Activated T-cell treated with anti-CD3 and anti-CD28 coated beads, Interleukin-2, amount 50 U/mL, for 4 hours (primary cell): ENCODE results near the gene NKAIN1. TPM values are rescaled to one million over a fixed set of nuclear protein-coding genes. Genes with fewer than 3 reads are reported as not detected.

ENCODE experiments used
- ATAC-seq, 2 donors: fragments of 200-7000 bp; cut with Tn5 transposase; one replicate each; pipeline ENCODE4 v1.10.0; 2021
- DNase-seq: peaks from one replicate; pipeline ENCODE4 v3.0.0-alpha.2; 2020
- H3K27me3 Mint-ChIP-seq: one replicate; pipeline ENCODE4 v1.8.0; 2021; ENCODE audit warnings: low read depth, mixed read lengths
- H3K36me3 Mint-ChIP-seq: one replicate; pipeline ENCODE4 v1.8.0; 2022; ENCODE audit warnings: mixed read lengths; ENCODE audit not compliant: insufficient read depth
- H3K4me1 Mint-ChIP-seq: one replicate; pipeline ENCODE4 v1.8.0; 2021; ENCODE audit warnings: low read depth, mixed read lengths
- H3K4me3 Mint-ChIP-seq: one replicate; pipeline ENCODE4 v1.8.0; 2021; ENCODE audit warnings: mild to moderate bottlenecking, moderate library complexity, mixed read lengths
- H3K9me3 Mint-ChIP-seq: one replicate; pipeline ENCODE4 v1.8.0; 2021; ENCODE audit warnings: mixed read lengths
- total RNA-seq, 3 donors: library from RNA; stranded (reverse); gene quantifications; one replicate each; pipeline ENCODE4 v1.2.1, GENCODE V29; 2021

The NKAIN1 gene
- total RNA-seq, 3 donors from 2014 or later, result 0.15 TPM; not detected in 2

DNA sequence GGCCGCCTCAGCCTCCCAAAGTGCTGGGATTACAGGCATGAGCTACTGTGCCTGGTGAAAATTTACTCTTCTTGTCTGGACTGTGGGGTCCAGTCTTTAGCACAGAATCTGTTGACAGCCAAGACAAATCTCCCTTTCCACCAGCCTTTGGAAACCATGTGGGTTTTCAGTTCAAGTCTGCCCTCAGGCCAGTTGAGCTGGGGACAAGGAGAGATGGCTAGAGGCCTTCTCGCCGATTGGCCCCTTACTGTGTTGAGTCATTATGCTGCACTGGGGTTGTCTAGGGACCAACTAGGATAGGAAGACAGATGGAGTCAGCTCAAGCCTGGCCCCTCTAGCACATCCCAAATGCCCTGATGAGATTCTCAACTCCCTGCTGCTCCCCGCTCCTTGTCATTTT, 8.6 kb upstream of the NKAIN1 start:
- no peaks in the 10 kb centered on the region for H3K9me3 Mint-ChIP-seq
- H3K4me1 Mint-ChIP-seq, result no peaks in the 10 kb centered on the region
- DNase-seq (no peak), ATAC-seq (no peak)
- H3K27me3 Mint-ChIP-seq, result no peaks in the 10 kb centered on the region
- H3K4me3 Mint-ChIP-seq, result no peak overlapping the region
- H3K36me3 Mint-ChIP-seq, result no peaks in the 10 kb centered on the region

DNA sequence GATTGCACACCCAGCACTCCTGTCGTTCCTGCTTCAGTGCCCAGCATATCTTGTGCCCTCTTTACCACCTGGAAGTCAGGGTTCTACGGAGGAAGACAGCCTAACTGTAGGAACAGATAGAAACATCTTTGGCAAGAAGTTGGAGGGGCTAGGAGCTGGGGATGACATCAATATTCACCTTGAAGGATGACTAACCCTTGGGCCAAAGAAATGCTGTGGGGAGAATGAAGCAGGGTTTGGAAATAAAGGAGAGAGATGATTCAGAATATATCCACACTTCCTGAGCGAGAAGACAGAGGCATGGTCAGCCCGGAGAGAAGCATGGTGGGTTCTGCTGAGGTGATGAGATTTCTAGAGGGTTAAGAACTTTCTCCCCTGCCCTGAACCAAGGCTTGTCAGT, 4.6 kb upstream of the NKAIN1 start:
- H3K4me1 Mint-ChIP-seq, result peaks cover 13% of the 10 kb centered on the region
- H3K9me3 Mint-ChIP-seq, result no peaks in the 10 kb centered on the region
- H3K27me3 Mint-ChIP-seq, result peaks cover 10% of the 10 kb centered on the region
- H3K36me3 Mint-ChIP-seq, result peaks cover 1% of the 10 kb centered on the region
- DNase-seq (no peak), ATAC-seq (no peak)
- H3K4me3 Mint-ChIP-seq, result no peak overlapping the region

DNA sequence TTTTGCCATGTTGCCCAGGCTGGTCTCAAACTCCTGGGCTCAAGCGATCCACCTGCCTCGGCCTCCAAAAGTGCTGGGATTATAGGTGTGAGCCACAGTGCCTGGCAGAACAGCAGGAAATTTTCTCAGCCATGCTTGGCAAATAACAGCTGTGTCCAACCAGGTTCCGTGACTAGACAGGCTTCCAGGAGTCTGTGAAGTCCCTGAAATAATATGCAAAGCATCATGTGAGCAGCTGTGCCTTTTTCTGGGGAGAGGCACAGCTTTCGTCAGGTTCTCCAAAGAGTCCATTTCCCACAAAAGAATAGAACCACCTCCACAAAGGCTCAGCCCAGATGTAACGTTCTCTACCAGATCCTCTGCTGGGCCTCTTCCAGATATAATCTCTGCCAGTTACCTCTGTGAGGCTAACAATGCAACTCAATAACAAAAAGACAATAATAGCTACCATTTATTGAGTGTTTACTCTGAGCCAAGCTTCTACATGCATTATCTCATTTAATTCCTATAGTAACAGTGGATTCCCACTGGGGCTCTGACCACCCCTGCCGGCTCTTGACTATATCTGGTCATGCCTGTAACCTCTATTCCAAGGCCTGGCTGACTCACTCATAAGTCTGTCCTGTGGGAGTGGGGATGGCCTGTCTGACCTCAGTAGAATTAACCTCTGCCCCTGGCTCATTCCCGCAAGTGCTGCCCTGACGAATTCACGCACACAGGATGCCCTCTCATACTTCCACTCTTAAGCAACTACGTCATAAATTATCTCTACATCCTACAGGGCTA, 4.0 kb upstream of the NKAIN1 start:
- Mint-ChIP-seq H3K4me3 (no peak overlapping the region), H3K9me3 (no peaks in the 10 kb centered on the region), H3K27me3 (peaks cover 15% of the 10 kb centered on the region)

DNA sequence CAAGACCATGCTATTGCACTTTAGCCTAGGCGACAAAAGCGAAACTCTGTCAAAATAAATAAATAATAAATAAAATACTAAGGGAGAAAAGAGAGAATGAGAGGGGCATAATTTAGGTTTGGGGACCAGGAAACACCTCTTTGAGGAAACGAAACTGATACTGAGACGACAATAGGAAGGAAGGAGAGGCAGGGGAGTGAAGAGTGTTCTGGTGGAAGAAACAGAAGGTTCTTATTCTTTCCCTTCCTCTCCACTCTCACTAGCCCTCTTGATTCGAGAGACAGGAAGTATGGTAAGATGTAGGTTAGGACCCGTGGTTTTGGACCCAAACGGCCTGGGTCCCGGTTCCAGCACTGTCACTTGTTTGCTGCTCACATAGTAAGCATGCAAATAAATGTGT, 1.6 kb upstream of the NKAIN1 start:
- Mint-ChIP-seq H3K27me3 (peaks cover 35% of the 10 kb centered on the region), H3K9me3 (no peaks in the 10 kb centered on the region), H3K36me3 (peaks cover 1% of the 10 kb centered on the region), H3K4me1 (peaks cover 19% of the 10 kb centered on the region), H3K4me3 (no peak overlapping the region)
- DNase-seq, result no peak
- ATAC-seq, result no peak

More for the DNA sequence above, 4.0 kb upstream of the NKAIN1 start:
- peaks cover 1% of the 10 kb centered on the region for H3K36me3 Mint-ChIP-seq
- peaks cover 17% of the 10 kb centered on the region for H3K4me1 Mint-ChIP-seq
- DNase-seq (no peak), ATAC-seq (no peak)

DNA sequence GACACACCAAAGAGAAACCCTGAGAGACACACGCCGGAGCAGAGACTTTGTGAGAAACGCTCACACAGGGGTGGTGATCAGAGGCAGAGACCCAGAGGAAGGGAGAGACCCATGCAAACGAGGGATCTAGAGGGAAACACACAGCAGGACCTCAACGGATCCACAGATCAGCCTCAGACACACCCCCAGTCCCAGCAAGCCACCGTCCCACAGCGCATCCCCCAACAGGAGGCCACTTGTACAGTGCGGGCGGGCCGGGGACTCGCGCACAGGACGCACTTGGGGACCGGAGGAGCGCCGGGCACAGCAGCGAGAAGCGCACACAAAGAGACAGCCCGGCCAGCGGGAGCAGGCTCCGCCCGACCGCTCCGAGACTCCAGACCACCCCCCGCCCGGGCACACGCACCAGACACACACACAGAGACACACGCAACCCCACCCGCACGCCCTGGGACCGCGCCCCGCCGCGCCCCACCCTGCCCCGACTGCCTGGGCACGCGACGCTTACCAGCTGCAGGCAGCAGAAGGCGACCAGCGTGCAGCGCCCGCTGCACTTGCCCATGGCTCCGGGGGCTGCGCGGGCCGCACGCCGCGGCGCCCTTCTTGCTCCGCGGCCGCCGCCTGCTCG, 587 bp downstream of the NKAIN1 start:
- peaks cover 19% of the 10 kb centered on the region for H3K4me1 Mint-ChIP-seq
- H3K27me3 Mint-ChIP-seq, result peaks cover 52% of the 10 kb centered on the region

DNA sequence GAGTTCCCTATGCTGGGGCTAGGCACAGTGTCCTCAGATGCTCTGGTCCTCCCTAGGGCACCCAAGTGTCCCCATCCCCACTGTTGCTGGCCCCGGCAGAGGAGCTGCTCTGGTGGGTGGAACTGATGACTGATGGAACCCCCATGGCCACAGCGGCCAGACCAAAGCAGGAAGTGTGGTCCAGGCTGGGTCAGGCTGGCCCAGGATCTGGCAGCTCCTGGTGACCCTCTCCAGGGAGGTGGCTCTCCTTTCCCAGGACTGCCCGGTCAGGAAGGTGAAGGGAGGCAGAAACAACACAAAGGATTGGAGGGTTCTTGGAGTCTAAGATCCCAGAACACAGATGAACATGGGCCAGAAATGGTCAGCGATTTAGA, 1.1 kb downstream of the NKAIN1 start:
- H3K4me3 Mint-ChIP-seq, result peak overlapping the region; percentile 36
- DNase-seq, result no peak
- H3K27me3 Mint-ChIP-seq, result peaks cover 55% of the 10 kb centered on the region
- no peaks in the 10 kb centered on the region for H3K9me3 Mint-ChIP-seq
- H3K36me3 Mint-ChIP-seq, result peaks cover 1% of the 10 kb centered on the region
- no peak for ATAC-seq
- H3K4me1 Mint-ChIP-seq, result peaks cover 19% of the 10 kb centered on the region

More for the DNA sequence above, 587 bp downstream of the NKAIN1 start:
- no peaks in the 10 kb centered on the region for H3K9me3 Mint-ChIP-seq
- peak; percentile 54 to 65 for ATAC-seq
- peak overlapping the region; percentile 36 for H3K4me3 Mint-ChIP-seq
- peaks cover 1% of the 10 kb centered on the region for H3K36me3 Mint-ChIP-seq
- DNase-seq, result no peak

DNA sequence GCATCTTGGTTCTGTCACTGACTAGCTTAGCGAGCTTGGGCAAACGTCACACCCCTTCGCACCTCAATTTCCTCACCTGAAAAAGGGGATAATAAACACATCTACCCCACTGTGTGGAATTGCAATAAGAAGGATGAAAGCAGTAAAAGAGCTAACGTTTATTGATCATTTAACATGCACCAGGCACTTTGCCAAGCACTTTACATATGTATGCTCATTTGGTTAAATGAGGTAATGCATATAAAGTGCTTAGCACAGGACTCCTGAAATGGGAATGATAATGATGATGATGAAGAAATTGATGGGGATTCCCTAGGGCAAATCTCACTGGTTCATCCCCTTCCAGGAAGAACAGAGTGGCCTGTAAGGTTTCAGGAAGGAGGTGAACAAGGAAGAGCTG, 4.8 kb downstream of the NKAIN1 start:
- Mint-ChIP-seq H3K9me3 (no peaks in the 10 kb centered on the region), H3K4me3 (no peak overlapping the region), H3K36me3 (no peaks in the 10 kb centered on the region), H3K4me1 (peaks cover 6% of the 10 kb centered on the region), H3K27me3 (peaks cover 52% of the 10 kb centered on the region)
- DNase-seq (no peak), ATAC-seq (no peak)

DNA sequence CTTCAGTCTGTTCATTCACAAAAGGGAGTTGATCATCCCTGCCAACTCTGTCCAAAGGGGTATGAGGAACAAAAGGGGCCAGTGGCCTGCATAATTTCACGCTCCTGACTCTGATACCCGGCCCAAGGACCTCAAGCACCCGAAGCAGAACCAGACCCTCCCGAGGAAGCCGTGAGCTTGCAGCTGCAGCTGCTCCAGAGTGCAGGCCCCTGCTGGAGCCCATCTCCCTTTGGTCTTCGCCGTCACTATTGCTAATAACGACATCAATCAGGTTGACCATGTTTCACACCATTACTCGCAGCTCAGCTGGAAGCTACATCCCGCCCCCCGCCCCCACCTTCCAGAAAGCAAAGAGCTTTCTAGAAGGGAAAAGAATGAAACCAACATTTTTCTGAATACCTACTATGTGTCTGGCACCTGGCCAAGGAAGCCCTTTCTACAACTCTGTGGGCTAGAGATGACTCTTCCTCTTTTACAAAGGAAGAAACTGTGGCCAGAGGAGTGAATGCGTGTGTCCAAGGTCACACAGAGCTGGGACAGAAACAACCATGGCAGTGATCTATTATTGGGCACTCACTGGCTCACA, 5.5 kb downstream of the NKAIN1 start:
- H3K4me1 Mint-ChIP-seq, result peaks cover 6% of the 10 kb centered on the region
- DNase-seq (no peak), ATAC-seq (no peak)

DNA sequence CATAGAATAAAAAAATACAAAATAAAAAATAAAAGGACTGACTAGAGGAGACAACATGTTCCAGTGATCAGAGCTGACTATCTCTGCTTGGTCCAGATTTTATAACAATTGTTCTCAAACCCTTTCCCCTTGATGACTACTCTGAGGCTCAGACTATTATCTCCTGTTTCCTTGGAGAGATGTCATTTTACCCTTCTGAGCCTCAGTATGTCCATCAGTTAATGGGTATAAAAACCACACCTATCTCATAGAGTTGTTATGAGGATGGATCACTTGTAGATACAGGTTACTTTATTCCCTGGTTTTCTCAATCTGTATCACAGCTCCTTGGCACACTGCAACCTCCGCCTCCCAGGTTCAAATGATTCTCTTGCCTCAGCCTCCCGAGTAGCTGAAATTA, 7.0 kb downstream of the NKAIN1 start:
- no peak for ATAC-seq
- no peaks in the 10 kb centered on the region for H3K36me3 Mint-ChIP-seq
- no peaks in the 10 kb centered on the region for H3K4me1 Mint-ChIP-seq
- no peak overlapping the region for H3K4me3 Mint-ChIP-seq
- DNase-seq, result no peak
- H3K9me3 Mint-ChIP-seq, result no peaks in the 10 kb centered on the region
- H3K27me3 Mint-ChIP-seq, result peaks cover 38% of the 10 kb centered on the region

More for the DNA sequence above, 5.5 kb downstream of the NKAIN1 start:
- peaks cover 52% of the 10 kb centered on the region for H3K27me3 Mint-ChIP-seq
- no peaks in the 10 kb centered on the region for H3K9me3 Mint-ChIP-seq
- H3K4me3 Mint-ChIP-seq, result no peak overlapping the region
- no peaks in the 10 kb centered on the region for H3K36me3 Mint-ChIP-seq

DNA sequence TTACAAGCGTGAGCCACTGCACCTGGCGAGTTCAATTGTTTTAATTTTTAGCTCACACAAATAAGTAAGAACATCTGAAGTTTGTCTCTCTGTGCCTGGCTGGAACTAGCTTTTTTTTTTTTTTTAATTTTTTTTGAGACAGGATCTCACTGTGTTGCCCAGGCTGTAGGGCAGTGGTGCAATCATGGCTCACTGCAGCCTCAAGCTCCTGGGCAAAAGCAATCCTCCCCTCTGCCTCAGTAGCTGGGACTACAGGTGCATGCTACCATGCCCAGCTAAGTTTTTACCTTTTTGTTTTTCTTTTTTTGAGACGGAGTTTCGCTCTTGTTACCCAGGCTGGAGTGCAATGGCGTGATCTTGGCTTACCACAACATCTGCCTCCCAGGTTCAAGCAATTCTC, 7.9 kb downstream of the NKAIN1 start:
- no peaks in the 10 kb centered on the region for H3K36me3 Mint-ChIP-seq
- H3K4me1 Mint-ChIP-seq, result no peaks in the 10 kb centered on the region
- H3K27me3 Mint-ChIP-seq, result peaks cover 32% of the 10 kb centered on the region
- ATAC-seq (no peak), DNase-seq (no peak)
- H3K9me3 Mint-ChIP-seq, result no peaks in the 10 kb centered on the region
- H3K4me3 Mint-ChIP-seq, result no peak overlapping the region

DNA sequence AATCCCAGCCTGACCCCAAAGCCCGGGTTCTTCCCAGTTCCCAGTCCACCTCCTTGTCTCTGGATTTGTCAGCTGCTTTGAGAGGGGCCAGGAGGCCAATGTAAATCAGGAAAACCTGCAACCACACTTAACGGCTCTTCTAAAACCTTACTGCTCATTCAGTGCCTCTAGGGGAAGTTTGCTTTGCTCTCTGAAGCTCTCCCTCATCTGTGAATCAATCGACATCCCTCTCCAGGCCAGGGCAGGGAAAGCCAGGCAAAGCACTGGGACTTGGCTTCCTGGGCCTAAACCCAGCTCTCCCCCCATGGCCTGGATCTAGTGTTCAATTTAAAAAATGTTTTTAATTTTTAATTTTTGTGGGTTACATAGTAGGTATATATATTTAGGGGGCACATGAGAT, 9.3 kb downstream of the NKAIN1 start:
- no peaks in the 10 kb centered on the region for H3K9me3 Mint-ChIP-seq
- peaks cover 20% of the 10 kb centered on the region for H3K27me3 Mint-ChIP-seq

DNA sequence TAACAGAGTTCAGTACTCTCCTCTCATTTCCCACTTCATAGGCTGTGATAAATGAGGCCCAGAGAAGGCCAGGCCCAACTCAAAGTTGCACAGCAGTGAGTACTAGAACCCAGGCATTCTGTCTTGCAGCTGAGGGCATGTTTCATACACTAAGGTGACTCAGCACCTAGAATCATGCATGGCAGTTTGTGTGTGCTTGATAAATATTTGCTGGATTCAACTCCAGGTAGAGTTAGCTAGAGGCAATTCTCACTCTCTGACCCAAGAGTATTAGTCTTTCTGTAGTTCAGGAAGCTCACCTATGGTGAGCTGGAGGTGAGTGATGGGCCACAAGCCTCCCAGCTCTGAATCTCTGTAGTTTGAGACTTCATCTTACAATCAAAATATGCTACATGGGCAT, 10.7 kb downstream of the NKAIN1 start:
- DNase-seq (no peak), ATAC-seq (no peak)
- Mint-ChIP-seq H3K9me3 (no peaks in the 10 kb centered on the region), H3K4me1 (no peaks in the 10 kb centered on the region), H3K27me3 (peaks cover 9% of the 10 kb centered on the region), H3K4me3 (no peak overlapping the region), H3K36me3 (no peaks in the 10 kb centered on the region)

More for the DNA sequence above, 9.3 kb downstream of the NKAIN1 start:
- Mint-ChIP-seq H3K36me3 (no peaks in the 10 kb centered on the region), H3K4me1 (no peaks in the 10 kb centered on the region), H3K4me3 (no peak overlapping the region)
- no peak for DNase-seq
- no peak for ATAC-seq

DNA sequence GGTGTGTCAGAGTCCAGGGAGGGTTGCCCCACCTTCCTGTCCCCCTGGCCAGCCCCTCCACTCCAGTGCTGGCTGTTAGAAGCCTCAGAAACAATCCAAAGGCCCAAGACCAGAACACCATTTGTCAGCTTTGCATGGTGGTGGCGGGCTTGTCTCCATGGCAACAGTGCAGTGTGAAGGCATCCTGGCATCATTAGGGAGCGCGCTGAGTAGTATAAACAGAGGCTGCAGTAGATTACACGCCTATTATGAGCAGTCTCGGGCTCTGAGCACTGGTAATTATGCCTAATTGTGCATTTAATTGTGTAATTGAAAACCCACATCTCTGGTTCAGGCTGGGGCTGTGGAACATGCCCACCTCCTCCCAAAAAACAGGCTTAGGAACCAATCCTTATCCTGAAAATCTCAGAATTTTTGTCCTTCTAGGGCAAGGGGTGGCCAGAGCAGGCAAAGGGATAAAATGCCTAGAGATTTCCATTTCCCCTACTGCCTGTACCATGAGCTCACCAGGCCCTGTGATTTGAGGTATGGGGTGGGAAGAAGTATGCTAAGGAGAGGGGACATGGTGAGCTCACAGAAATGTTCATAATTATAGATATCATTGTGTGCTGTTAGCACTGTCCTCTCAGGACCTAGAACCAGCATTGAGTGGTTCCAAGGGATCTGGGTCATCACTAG, 11.7 kb downstream of the NKAIN1 start:
- ATAC-seq, result no peak
- no peaks in the 10 kb centered on the region for H3K9me3 Mint-ChIP-seq
- no peaks in the 10 kb centered on the region for H3K4me1 Mint-ChIP-seq
- DNase-seq, result no peak
- H3K4me3 Mint-ChIP-seq, result no peak overlapping the region
- H3K36me3 Mint-ChIP-seq, result no peaks in the 10 kb centered on the region
- peaks cover 7% of the 10 kb centered on the region for H3K27me3 Mint-ChIP-seq

DNA sequence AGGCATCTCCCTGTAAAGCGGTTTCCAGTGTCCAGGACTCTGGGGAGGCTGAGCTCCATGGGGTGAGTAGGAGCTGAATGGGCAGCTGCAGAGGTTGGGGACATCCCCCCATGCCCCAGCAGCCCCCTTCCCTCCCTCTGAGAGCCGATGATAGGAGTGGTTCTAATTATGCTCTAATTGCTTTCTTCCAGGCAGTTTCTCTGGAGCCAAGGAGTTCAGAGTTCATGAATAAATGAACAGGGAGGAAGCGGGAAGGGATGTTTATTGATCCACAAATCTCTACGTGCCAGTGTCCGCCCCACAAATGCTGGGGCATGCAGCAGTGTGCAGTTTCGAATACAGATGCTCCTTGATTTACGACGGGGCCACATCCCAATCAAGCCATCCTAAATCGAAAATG, 15.6 kb downstream of the NKAIN1 start:
- H3K27me3 Mint-ChIP-seq, result peaks cover 5% of the 10 kb centered on the region
- no peaks in the 10 kb centered on the region for H3K9me3 Mint-ChIP-seq
- DNase-seq (no peak), ATAC-seq (no peak)
- no peaks in the 10 kb centered on the region for H3K36me3 Mint-ChIP-seq
- H3K4me3 Mint-ChIP-seq, result no peak overlapping the region
- H3K4me1 Mint-ChIP-seq, result no peaks in the 10 kb centered on the region
